ENCODE data around the gene TMEM179. TPM values are rescaled to one million over a fixed set of nuclear protein-coding genes. Genes with fewer than 3 reads are reported as not detected.
A peak's percentile ranks its signal among the peaks of the same experiment; 100 is the strongest.

TMEM179 gene
- total RNA-seq, 1 experiment from 2014 or later = not detected

- DNase-seq (ENCODE audit: low spot score) = no peak
These were observed 33.3 kb downstream of the TMEM179 start for GRCh38 chr14:104571246-104571645.

DNA sequence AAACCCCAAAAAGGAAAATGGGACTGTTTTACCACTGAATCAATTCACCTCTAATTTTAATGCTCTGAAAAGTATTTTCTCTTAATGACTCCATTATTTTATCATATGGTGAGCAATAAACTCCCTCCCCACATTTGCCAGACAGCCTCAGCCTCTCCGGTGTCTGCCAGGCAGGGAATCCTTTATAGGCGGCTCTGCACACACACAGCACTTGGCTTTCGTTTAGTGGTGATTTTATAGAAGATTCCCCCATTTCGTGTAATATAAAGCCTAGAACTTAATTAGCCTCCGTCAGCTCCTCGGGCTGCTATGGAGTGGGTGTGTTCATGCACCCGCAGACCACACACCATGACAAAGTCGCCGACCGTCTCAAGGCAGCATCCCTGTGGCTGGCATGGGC lies 35.1 kb downstream of the TMEM179 start:
- no peak for DNase-seq (ENCODE audit: low spot score)

DNA sequence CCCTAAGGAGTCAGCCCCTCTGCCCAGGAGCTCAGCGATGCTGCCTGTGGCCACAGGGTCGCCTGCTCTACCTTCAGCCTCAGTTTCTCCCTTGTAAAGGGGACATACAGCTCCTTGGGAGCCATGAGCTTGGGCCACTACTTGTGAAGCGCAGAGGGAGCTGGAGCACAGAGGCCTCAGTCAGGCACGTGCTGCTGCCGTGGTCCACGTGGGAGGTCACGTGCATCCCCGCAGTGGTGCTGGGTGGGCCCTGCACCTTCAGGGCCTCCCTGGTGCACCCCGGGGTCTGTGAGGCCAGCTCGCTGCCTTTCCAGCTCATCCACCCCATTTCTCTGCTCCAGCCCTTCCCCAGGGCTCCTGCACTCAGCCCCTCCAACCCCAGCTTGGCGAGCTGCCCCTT lies 36.0 kb downstream of the TMEM179 start:
- no peak for DNase-seq (ENCODE audit: low spot score)

- no peak for DNase-seq (ENCODE audit: low spot score)
These were observed 36.7 kb downstream of the TMEM179 start for GRCh38 chr14:104567957-104568225.

DNA sequence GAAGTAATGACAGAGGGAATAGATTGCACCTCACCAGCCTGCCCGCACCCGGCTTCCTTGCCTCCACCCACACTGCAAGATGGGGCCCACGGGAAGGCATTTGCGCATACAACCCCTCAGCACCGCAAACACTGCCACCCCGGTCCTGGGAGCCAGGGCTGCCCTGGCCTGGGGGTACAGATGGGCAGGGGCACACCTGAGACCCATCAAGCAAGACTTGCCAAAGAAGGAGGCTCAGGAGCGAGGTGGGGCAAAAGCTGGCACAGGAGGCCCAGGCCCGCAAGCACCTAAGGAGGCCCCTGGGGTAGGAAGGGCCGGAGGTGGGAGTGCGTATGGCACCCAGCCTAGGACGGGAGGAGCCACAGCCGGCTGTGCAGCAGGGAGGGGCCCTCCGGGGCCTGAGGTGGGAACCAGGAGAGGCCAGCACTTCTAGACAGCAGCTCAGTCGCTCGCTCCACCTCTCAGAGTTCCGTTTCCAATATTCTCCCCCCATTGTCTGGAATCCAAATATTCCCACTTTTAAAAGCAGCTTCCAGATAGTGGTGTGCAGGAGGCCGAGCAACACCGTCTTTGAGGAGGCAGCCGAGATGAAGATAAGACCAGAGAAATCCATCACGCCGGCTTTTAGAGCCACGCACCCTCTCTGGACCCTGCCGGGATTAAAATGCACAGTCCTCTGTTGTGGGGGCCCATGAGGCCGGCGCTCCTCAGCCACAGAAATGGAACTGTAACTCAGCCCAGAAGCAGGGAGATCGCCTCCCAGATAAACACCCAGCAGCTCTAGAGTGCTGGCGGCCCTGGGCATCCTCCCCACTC lies 37.2 kb downstream of the TMEM179 start:
- DNase-seq (ENCODE audit: low spot score) = no peak

- no peak for DNase-seq (ENCODE audit: low spot score)
These were observed 39.6 kb downstream of the TMEM179 start for GRCh38 chr14:104564744-104565679.

DNA sequence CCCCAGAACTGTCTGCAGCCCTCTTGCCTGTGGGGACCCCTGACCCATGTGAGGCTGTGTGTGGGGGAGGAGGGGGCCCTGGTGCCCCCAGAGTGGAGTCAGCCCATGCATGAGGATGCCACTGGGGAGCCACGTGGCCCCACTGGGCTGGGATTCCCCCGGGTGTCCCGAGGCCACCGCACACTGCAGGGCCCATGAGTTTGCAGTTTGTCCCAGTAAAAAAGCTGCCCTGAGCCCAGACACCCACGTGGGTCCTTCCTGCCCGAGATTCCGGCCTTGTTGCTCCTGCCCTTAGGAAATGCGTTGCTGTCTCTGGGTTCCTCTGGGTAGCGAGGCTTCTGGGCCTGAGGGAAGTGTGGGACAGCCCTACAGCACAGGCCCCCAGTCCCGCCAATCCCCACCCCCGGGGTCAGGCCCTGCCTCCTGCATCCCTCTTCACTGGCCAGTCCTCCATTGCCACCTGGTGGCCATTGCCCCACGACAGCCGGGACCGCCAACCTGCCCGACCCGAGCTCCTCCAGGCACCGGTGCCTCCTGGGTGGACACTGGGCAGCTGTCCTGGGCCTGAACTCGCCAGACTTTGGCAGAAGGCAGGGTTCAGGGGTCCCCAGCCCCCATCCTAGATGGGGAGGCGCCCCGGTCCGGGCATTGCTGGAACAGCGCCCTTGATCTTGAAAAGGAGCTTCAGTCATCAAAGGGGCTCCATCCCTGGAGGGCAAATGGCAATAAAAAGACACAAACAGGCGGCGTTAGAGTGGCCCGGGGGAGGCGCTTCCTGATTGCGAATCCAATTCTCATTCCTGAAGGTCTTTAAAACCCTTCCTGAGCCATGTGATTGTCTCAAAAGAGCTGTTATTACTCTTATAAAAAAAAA lies 40.6 kb downstream of the TMEM179 start:
- DNase-seq (ENCODE audit: low spot score) = peak; percentile 49

GRCh38 chr14:104563191-104563741 lies 41.3 kb downstream of the TMEM179 start:
- DNase-seq (ENCODE audit: low spot score) = no peak

GRCh38 chr14:104562606-104563005 lies 42.0 kb downstream of the TMEM179 start:
- DNase-seq (ENCODE audit: low spot score) = no peak

- DNase-seq (ENCODE audit: low spot score) = no peak
These were observed 42.7 kb downstream of the TMEM179 start for GRCh38 chr14:104561632-104562495.

- DNase-seq (ENCODE audit: low spot score) = no peak
These were observed 43.4 kb downstream of the TMEM179 start for GRCh38 chr14:104561124-104561557.

DNA sequence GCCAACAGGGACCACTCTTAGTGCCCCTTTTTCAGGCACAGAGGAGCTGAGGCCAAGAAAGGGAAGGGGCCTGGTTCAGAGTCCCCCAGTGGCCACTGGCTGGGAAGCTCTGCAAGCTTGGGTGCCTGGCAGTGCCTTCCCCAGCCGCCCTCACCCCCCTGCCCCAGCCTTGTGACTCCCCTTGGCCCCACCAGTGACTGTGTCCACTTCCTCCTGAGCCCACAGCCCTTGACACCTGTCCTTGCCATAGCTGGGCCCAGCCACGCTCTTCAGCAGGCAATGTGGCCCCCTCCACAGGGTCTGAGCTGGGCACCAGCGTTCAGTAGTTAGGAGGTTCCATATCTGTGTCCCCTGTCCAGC lies 44.0 kb downstream of the TMEM179 start:
- no peak for DNase-seq (ENCODE audit: low spot score)

- DNase-seq (ENCODE audit: low spot score) = no peak
These were observed 44.6 kb downstream of the TMEM179 start for GRCh38 chr14:104559804-104560585.

GRCh38 chr14:104559028-104559803 lies 45.4 kb downstream of the TMEM179 start:
- no peak for DNase-seq (ENCODE audit: low spot score)

- DNase-seq (ENCODE audit: low spot score) = no peak
These were observed 46.1 kb downstream of the TMEM179 start for GRCh38 chr14:104558231-104559027.

DNA sequence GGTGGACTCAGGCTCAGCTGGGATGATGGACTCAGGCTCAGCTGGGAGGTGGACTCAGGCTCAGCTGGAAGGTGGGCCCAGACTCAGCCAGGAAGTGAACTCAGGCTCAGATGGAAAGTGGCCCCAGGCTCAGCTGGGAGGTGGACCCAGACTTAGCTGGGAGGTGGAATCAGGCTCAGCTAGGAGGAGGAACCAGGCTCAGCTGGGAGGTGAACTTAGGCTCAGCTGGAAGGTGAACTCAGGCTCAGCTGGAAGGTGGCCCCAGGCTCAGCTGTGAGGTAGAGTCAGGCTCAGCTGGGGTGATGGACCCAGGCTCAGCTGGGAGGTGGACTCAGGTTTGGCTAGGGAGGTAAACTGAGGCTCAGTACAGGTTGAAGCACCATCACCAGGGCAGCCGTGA lies 46.8 kb downstream of the TMEM179 start:
- DNase-seq (ENCODE audit: low spot score) = no peak

GRCh38 chr14:104557086-104557485 lies 47.5 kb downstream of the TMEM179 start:
- DNase-seq (ENCODE audit: low spot score) = no peak
